ENCODE results near the gene ANO2.

DNA sequence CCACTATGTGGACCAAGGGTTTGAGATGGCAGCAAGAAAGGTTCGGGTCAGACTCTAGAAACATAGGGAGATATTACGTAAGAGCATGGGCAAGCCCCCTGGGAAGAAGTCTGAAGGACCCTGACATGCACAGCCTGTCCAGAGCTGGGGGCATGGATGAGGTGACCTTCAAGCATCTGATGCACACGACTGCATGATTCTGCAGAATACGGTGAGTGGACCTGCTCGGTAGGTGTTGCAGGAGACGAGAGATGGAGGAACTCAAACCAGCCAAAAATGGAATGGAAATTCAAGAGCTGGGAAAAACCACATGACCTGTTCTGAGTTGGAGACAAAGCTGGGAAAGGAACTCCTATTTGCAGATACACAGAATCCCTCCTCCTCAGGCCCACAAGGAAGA lies 43.6 kb downstream of the ANO2 start:
- TF ChIP-seq POLR2AphosphoS5 (IDR thresholded peaks at IDR 0.05; ENCODE audit: low read depth, low read length) (no peak), REST (IDR thresholded peaks at IDR 0.05; ENCODE audit: insufficient read depth in 1 of 2, low read depth in 2 of 2, low read length in 2 of 2) (no peak), SIN3A (IDR thresholded peaks at IDR 0.05; ENCODE audit: borderline replicate concordance, insufficient read depth, low read length) (no peak), FOXP2 (optimal IDR thresholded peaks at IDR 0.05; ENCODE audit: borderline replicate concordance, extremely low read depth, extremely low read length, insufficient read depth) (no peak), TAF1 (IDR thresholded peaks at IDR 0.05; ENCODE audit: borderline replicate concordance, insufficient read depth, low read length) (no peak)
